NCI-H446 treated with DMSO at 0.1 percent for 48 hours (cell line): ENCODE measurements around the gene C1orf35.

ENCODE experiments used
- DNase-seq: peaks from one replicate; lab custom pipeline; 2025; lab: John Stamatoyannopoulos, UW

Gene C1orf35

GRCh38 chr1:228094432-228095016 lies 8.6 kb downstream of the C1orf35 start:
- DNase-seq: no peak

GRCh38 chr1:228093050-228093906 lies 9.8 kb downstream of the C1orf35 start:
- no peak for DNase-seq

GRCh38 chr1:228092342-228093049 lies 10.6 kb downstream of the C1orf35 start:
- DNase-seq: no peak

- no peak for DNase-seq
These were observed 12.0 kb downstream of the C1orf35 start for GRCh38 chr1:228091084-228091483.

- DNase-seq: no peak
These were observed 12.5 kb downstream of the C1orf35 start for GRCh38 chr1:228090613-228091081.

GRCh38 chr1:228089519-228090380 lies 13.4 kb downstream of the C1orf35 start:
- DNase-seq: no peak

- no peak for DNase-seq
These were observed 14.3 kb downstream of the C1orf35 start for GRCh38 chr1:228088586-228089498.

GRCh38 chr1:228087771-228088251 lies 15.3 kb downstream of the C1orf35 start:
- no peak for DNase-seq

GRCh38 chr1:228085287-228085951 lies 17.7 kb downstream of the C1orf35 start:
- no peak for DNase-seq

- DNase-seq: no peak
These were observed 18.3 kb downstream of the C1orf35 start for GRCh38 chr1:228084797-228085196.

- no peak for DNase-seq
These were observed 18.8 kb downstream of the C1orf35 start for GRCh38 chr1:228084325-228084724.

- DNase-seq: no peak
These were observed 19.2 kb downstream of the C1orf35 start for GRCh38 chr1:228083871-228084278.

GRCh38 chr1:228082918-228083870 lies 19.9 kb downstream of the C1orf35 start:
- no peak for DNase-seq

- peak; percentile 85 for DNase-seq
These were observed 20.8 kb downstream of the C1orf35 start, which contains the start of gene ARF1 for GRCh38 chr1:228082214-228082917. Gene ARF1 (plus strand): TSS chr1:228082708. CDS start chr1:228097115, 14,407 bp downstream.

- no peak for DNase-seq
These were observed 21.4 kb downstream of the C1orf35 start for GRCh38 chr1:228081578-228082213.

GRCh38 chr1:228081144-228081543 lies 22.0 kb downstream of the C1orf35 start:
- no peak for DNase-seq

- no peak for DNase-seq
These were observed 23.4 kb downstream of the C1orf35 start for GRCh38 chr1:228079601-228080263.
